Caco-2 (cell line): ENCODE data around the gene PCDHAC2. TPM values are rescaled to one million over a fixed set of nuclear protein-coding genes. Genes with fewer than 3 reads are reported as not detected.

Experiments used
- BruUV-seq: library from RNA; stranded (reverse); fragments of 400-500 nt; replicated peaks from 2 replicates; lab custom pipeline; 2021; lab: Mats Ljungman, UMichigan
- CTCF ChIA-PET: fragments of 300-600 bp; sonication (Branson Sonifier 250); formaldehyde crosslinking; loops from one replicate; lab custom pipeline; 2022; ENCODE audit warnings: antibody characterized with exemption; lab: Charles Lee
- POLR2A ChIA-PET: fragments of 300-600 bp; sonication (Branson Sonifier 250); formaldehyde crosslinking; loops from one replicate; lab custom pipeline; 2022; ENCODE audit warnings: antibody characterized with exemption; lab: Charles Lee
- DNase-seq, 2 experiments: peaks; one replicate each; pipeline versions ENCODE4 v3.0.0 to v3.0.0-alpha.2; 2020 to 2022
- H3K27me3 ChIP-seq: replicated peaks from 2 replicates; pipeline ENCODE4 v1.6.0; 2011; ENCODE audit warnings: low read length; ENCODE audit not compliant: control insufficient read depth, insufficient read depth
- H3K36me3 ChIP-seq: 2 replicates; pipeline ENCODE4 v1.5.1; 2011; ENCODE audit warnings: low read length; ENCODE audit not compliant: control insufficient read depth, insufficient read depth
- H3K4me1 ChIP-seq: fragments of 250-450 bp; sonication (Bioruptor Pico); 2 replicates; pipeline ENCODE4 v1.5.1; 2020; ENCODE audit warnings: mild to moderate bottlenecking
- H3K4me3 ChIP-seq: 2 replicates; pipeline ENCODE4 v1.5.1; 2011; ENCODE audit warnings: low read depth, mild to moderate bottlenecking, control low read depth, low read length
- H3K9me3 ChIP-seq: fragments of 250-450 bp; sonication (Bioruptor Pico); 2 replicates; pipeline ENCODE4 v1.5.1; 2020; ENCODE audit warnings: mild to moderate bottlenecking, moderate library complexity
- H3K27ac Mint-ChIP-seq: one replicate; pipeline ENCODE4 v1.8.0; 2022; ENCODE audit warnings: mixed read lengths; ENCODE audit not compliant: unreplicated experiment
- H3K27me3 Mint-ChIP-seq: one replicate; pipeline ENCODE4 v1.8.0; 2022; ENCODE audit warnings: mixed read lengths; ENCODE audit not compliant: insufficient read depth, unreplicated experiment
- H3K36me3 Mint-ChIP-seq: one replicate; pipeline ENCODE4 v1.8.0; 2022; ENCODE audit warnings: mild to moderate bottlenecking, mixed read lengths; ENCODE audit not compliant: insufficient read depth, unreplicated experiment
- H3K4me1 Mint-ChIP-seq: one replicate; pipeline ENCODE4 v1.8.0; 2022; ENCODE audit warnings: low read depth, mixed read lengths; ENCODE audit not compliant: unreplicated experiment
- H3K4me3 Mint-ChIP-seq: one replicate; pipeline ENCODE4 v1.8.0; 2022; ENCODE audit warnings: mild to moderate bottlenecking, moderate library complexity, mixed read lengths; ENCODE audit not compliant: unreplicated experiment
- H3K9me3 Mint-ChIP-seq: one replicate; pipeline ENCODE4 v1.8.0; 2022; ENCODE audit warnings: mixed read lengths; ENCODE audit not compliant: unreplicated experiment
- intact Hi-C: fragments of 100-400 bp; cut with micrococcal nuclease; formaldehyde crosslinking; loops from one replicate; pipeline ENCODE4 v1.10.0; 2022; ENCODE audit not compliant: unreplicated experiment
- total RNA-seq: library from RNA; stranded (reverse); gene quantifications from 2 replicates; pipeline ENCODE4 v1.2.3, GENCODE V29; 2022
- TF ChIP-seq, protein P1 (sequence below), 2 experiments: fragments of 200-600 bp in 1 of 2; IDR thresholded peaks; 1 replicate in 1 of 2; 2 replicates in 1 of 2; pipeline versions ENCODE4 v1.5.1 to v1.8.0; 2011 to 2022; ENCODE audit warnings: antibody characterized with exemption in 1 of 2, control low read depth in 1 of 2, inconsistent platforms in 1 of 2, low read depth in 1 of 2, low read length in 1 of 2, mild to moderate bottlenecking in 1 of 2, moderate library complexity in 1 of 2; ENCODE audit not compliant: insufficient read depth in 1 of 2, severe bottlenecking in 1 of 2, unreplicated experiment in 1 of 2

The PCDHAC2 gene
- total RNA-seq, 1 experiment from 2014 or later, result not detected

DNA sequence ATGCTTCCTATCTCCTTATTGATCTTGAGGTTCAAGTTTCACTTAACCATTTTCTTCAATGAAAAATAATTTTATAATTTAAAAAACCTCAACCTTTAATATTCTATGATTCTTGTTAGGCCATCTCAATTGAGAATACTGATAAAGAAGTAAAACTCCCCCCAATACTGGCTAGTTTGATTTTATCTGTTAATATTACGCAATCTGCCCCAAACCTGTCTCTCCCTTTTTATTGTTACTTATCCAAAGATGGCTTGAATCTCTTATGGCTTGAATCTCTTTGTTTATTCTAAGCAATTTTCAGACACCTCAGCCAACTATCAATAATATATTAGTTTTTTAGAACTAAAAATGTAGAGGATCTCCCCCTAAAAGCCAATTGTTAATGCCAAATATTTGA, 4.1 kb upstream of the PCDHAC2 start:
- DNase-seq, result no peak
- Mint-ChIP-seq H3K4me3 (no peak overlapping the region), H3K9me3 (no peaks in the 10 kb centered on the region), H3K4me1 (no peaks in the 10 kb centered on the region), H3K36me3 (no peaks in the 10 kb centered on the region), H3K27me3 (no peaks in the 10 kb centered on the region), H3K27ac (no peak overlapping the region)
- TF ChIP-seq, protein P1, sequence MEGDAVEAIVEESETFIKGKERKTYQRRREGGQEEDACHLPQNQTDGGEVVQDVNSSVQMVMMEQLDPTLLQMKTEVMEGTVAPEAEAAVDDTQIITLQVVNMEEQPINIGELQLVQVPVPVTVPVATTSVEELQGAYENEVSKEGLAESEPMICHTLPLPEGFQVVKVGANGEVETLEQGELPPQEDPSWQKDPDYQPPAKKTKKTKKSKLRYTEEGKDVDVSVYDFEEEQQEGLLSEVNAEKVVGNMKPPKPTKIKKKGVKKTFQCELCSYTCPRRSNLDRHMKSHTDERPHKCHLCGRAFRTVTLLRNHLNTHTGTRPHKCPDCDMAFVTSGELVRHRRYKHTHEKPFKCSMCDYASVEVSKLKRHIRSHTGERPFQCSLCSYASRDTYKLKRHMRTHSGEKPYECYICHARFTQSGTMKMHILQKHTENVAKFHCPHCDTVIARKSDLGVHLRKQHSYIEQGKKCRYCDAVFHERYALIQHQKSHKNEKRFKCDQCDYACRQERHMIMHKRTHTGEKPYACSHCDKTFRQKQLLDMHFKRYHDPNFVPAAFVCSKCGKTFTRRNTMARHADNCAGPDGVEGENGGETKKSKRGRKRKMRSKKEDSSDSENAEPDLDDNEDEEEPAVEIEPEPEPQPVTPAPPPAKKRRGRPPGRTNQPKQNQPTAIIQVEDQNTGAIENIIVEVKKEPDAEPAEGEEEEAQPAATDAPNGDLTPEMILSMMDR (IDR thresholded peaks at IDR 0.05; ENCODE audit: insufficient read depth in 1 of 2, low read depth in 1 of 2, low read length in 1 of 2, severe bottlenecking in 1 of 2, unreplicated experiment in 1 of 2), result no peak
- no peak overlapping the region for H3K4me3 ChIP-seq
- intact Hi-C loops, result no loop called here
- H3K36me3 ChIP-seq, result no peaks in the 10 kb centered on the region
- H3K4me1 ChIP-seq, result no peaks in the 10 kb centered on the region
- H3K9me3 ChIP-seq, result no peaks in the 10 kb centered on the region
- no peaks in the 10 kb centered on the region for H3K27me3 ChIP-seq
- no TSS peak for BruUV-seq
- POLR2A ChIA-PET, result no interaction called here
- CTCF ChIA-PET, result no interaction called here

DNA sequence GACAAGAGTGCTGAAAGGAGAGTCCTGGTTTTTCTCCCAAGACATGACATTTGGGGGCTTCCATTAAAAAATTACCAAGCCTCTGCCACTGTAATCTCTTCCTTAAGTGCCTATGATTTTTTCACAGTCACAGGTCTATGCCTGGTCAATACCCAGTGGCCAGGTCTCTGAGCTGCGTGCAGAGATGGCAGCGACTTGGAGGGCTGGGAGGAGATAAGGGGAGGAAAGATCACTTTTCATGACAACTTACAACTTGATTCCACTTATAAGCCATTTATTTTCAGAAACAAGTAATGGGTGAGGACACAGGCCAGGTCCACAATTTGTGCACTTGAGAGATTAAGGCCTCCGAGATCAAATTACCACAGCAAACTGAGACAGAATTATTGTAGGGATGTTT, 1.9 kb upstream of the PCDHAC2 start:
- no peak overlapping the region for H3K4me3 Mint-ChIP-seq

DNA sequence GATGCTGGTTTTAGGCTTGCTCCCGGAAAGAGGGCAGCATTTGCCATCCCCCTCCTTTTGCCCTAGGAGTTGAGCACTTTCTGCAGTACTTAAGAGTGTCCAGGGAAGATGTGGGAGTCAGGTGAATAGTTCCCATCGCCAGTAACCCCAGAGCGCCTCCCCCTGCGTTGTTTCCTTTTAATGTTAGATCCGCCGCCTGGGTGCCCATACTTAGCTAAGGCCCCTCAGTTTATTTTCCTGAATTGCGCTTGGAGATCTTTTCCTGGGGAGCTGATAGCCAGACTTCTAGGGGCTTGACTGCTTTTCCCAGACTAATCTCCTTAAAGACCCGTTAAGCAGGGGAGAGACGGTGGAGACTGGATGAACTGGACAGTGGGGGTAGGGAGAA, 377 bp upstream of the PCDHAC2 start:
- no peaks in the 10 kb centered on the region for H3K36me3 ChIP-seq
- H3K4me1 ChIP-seq, result no peaks in the 10 kb centered on the region
- ChIA-PET POLR2A (no interaction called here), CTCF (no interaction called here)
- H3K27me3 Mint-ChIP-seq, result no peaks in the 10 kb centered on the region
- no peak for DNase-seq
- no peak overlapping the region for H3K4me3 ChIP-seq
- H3K9me3 ChIP-seq, result no peaks in the 10 kb centered on the region
- BruUV-seq, result no TSS peak
- no peaks in the 10 kb centered on the region for H3K27me3 ChIP-seq
- no peaks in the 10 kb centered on the region for H3K4me1 Mint-ChIP-seq
- no peak overlapping the region for H3K4me3 Mint-ChIP-seq
- H3K27ac Mint-ChIP-seq, result no peak overlapping the region
- intact Hi-C loops, result no loop called here
- TF ChIP-seq, protein P1 (IDR thresholded peaks at IDR 0.05; ENCODE audit: insufficient read depth in 1 of 2, low read depth in 1 of 2, low read length in 1 of 2, severe bottlenecking in 1 of 2, unreplicated experiment in 1 of 2), result no peak
- H3K36me3 Mint-ChIP-seq, result no peaks in the 10 kb centered on the region
- H3K9me3 Mint-ChIP-seq, result no peaks in the 10 kb centered on the region

More for the DNA sequence above, 1.9 kb upstream of the PCDHAC2 start:
- Mint-ChIP-seq H3K9me3 (no peaks in the 10 kb centered on the region), H3K27ac (no peak overlapping the region), H3K36me3 (no peaks in the 10 kb centered on the region), H3K27me3 (no peaks in the 10 kb centered on the region), H3K4me1 (no peaks in the 10 kb centered on the region)
- Histone ChIP-seq H3K9me3 (no peaks in the 10 kb centered on the region), H3K27me3 (no peaks in the 10 kb centered on the region), H3K36me3 (no peaks in the 10 kb centered on the region), H3K4me1 (no peaks in the 10 kb centered on the region), H3K4me3 (no peak overlapping the region)
- no TSS peak for BruUV-seq
- DNase-seq, result no peak
- ChIA-PET CTCF (no interaction called here), POLR2A (no interaction called here)
- TF ChIP-seq, protein P1 (IDR thresholded peaks at IDR 0.05; ENCODE audit: insufficient read depth in 1 of 2, low read depth in 1 of 2, low read length in 1 of 2, severe bottlenecking in 1 of 2, unreplicated experiment in 1 of 2), result no peak
- intact Hi-C loops, result no loop called here
